GM19043 (cell line): Measurements from ENCODE around the gene ASB17.
"Not testable (repeated sequence)": the region's sequence is repeated elsewhere in the genome, so short reads cannot be mapped to it uniquely, and the experiment has no call there.

Experiments used
- ATAC-seq: cut with Tn5 transposase; IDR thresholded peaks from one replicate; pipeline ENCODE4 v1.9.1; 2021; ENCODE audit warnings: low read depth; ENCODE audit not compliant: unreplicated experiment

Gene ASB17, protein sequence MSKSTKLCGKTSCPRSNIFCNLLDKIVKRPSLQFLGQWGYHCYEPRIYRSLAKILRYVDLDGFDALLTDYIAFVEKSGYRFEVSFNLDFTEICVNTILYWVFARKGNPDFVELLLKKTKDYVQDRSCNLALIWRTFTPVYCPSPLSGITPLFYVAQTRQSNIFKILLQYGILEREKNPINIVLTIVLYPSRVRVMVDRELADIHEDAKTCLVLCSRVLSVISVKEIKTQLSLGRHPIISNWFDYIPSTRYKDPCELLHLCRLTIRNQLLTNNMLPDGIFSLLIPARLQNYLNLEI

DNA sequence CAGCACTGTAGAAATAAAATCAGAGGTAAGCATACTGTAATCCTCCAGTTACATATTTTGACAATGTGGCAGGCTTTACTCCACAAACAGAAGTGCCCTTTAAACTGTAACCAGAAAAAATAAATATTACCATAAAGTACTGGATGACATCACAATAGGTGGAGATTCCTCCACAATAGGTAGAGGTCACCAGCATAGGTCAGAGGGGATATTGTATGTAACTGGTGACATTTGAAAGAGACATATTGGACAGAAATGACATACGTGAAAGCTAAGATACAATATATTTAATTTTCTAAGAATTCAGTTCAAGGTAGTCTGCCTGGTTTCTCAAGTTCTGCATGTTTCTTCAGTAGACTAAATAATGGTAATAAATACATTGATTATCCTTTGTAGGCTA is at the start of gene ASB17:
ASB17 (minus strand) TSS at position 101 of the 400 bp plus-strand sequence. CDS start 113 bp downstream, outside the sequence.
- ATAC-seq: no peak

DNA sequence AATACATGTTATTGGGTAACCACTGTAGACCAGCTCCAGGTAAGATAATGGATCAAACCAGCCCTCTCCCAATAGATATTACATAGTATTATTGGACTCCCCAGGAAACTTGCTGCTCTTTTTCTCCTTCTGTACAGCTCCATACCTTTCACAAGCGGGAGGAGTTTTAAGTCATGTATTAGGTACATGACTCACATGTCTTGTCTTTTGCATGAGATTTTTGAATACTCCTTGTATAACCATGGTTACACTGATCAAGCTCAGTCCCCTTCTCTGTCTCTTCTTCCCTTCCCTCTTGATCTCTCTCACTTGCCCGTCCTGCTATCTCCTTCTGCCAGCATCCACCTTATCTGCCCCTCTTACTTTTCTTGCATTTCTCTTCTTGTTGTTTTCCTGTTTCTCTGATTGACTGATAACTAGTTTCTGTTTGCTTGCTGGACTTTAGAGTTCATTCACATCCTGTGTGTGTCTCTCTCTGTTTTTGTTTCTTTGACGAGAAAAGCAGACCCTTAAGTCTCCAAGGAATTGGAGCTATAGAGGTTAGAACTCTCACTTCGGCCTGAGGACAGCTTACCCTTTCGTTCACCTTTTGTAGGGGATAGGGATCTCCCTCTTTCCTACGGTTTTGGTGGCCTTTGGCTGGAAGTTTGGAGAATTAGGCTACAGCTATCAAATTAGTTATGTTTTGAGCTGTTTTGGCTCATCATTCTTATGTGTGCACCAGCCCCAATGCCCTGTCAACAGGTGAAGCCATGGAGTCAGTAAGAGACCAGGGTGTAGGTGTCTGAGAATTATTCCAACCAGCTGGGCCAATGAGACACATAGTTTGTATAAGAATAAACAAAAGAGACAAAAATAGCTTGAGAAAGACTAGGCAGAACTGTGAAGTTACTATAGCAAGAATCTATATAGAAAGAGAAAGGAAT is 49.0 kb upstream of the ASB17 start:
- peak; percentile 48 for ATAC-seq

DNA sequence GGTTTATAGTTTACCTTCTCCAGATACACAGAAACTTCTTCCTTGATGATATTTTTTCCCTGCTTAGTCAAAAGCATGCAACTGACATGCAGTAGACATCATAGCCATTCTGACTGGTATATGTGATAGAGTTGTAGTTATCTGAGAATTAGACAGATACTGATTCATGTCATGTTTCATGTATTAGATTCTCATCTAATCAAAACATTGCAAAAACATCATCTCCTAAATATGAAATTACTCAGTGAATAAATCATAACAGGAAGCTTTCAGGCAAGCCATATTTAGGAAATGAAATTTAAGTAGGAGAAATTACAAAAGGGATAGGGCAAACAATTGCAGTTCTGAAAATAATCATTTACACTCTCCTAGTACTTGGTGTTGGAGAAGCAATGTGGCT is 38.4 kb upstream of the ASB17 start:
- no peak for ATAC-seq

DNA sequence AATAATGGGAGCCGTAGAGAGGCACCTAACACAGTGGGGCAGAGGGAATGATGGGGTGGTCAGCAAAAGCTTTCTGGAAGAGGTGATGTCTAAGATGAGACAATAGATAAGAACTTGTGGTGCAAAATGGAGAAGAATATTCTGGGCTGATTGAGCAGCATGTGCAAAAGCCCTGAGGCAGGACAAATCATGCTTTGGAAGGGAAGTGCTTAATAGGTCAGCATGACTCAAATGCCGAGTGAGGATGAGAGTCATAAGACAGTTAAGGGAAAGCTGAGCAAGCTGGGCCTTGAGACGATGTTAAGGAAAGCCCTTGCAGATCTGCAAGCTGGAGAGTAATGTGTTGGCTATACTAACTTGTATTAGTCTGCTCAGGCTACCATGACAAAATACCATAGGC is 37.3 kb upstream of the ASB17 start:
- no peak for ATAC-seq

- no peak for ATAC-seq
Observed at GRCh38 chr1:75967719-75968118, 35.5 kb upstream of the ASB17 start.

- no peak for ATAC-seq
Observed at GRCh38 chr1:75964760-75965408, 32.7 kb upstream of the ASB17 start.

- not testable (repeated sequence) for ATAC-seq
Observed at GRCh38 chr1:75964110-75964759, 32.0 kb upstream of the ASB17 start.

GRCh38 chr1:75954586-75954985 is 22.4 kb upstream of the ASB17 start:
- ATAC-seq: no peak

DNA sequence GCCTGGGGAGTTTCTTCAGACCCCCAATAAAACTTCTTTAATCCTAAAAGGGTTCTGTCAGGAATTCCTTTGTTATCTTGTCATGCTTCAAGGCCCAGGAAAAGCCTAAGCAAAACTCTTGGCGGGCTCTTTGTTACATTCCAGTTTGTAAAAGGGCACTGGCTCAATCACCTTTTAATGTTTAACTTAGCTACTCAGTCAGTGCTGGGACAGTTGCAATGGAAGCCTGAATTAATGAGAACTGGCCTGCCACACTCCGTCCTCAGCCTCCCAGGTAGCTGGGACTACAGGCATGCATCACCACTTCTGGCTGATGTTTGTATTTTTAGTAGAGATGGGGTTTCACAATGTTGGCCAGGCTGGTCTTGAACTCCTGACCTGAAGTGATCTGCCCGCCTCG is 21.3 kb upstream of the ASB17 start:
- ATAC-seq: no peak

- no peak for ATAC-seq
Observed at GRCh38 chr1:75952016-75952415, 19.8 kb upstream of the ASB17 start.

GRCh38 chr1:75950176-75950575 is 18.0 kb upstream of the ASB17 start:
- no peak for ATAC-seq

- not testable (repeated sequence) for ATAC-seq
Observed at GRCh38 chr1:75943037-75943436, 10.8 kb upstream of the ASB17 start.

DNA sequence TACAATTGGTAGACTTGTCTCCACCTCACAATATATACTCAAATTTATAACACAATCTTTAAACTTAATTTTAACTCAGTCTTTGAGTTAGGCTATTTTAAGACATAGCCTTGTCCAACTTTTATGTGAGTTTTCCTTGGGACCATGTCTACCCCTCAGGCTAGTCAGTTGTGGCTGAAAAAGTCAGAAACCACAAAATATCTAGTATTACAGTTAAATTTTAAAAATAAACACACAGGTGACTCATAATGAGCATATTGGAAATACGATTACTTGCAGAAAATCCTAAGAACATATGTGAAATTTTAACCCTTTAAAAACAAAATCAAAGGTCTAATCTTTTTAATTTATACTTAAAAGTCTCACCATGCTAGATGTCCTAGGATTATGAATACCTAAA is 4.8 kb upstream of the ASB17 start:
- ATAC-seq: no peak

GRCh38 chr1:75922698-75923097 is 9.5 kb downstream of the ASB17 start:
- no peak for ATAC-seq

- ATAC-seq: no peak
Observed at GRCh38 chr1:75916834-75917233, 15.4 kb downstream of the ASB17 start.

GRCh38 chr1:75908717-75909152 is 23.5 kb downstream of the ASB17 start:
- ATAC-seq: no peak

- ATAC-seq: no peak
Observed at GRCh38 chr1:75901371-75901770, 30.8 kb downstream of the ASB17 start.

- no peak for ATAC-seq
Observed at GRCh38 chr1:75884437-75884836, 47.8 kb downstream of the ASB17 start.

DNA sequence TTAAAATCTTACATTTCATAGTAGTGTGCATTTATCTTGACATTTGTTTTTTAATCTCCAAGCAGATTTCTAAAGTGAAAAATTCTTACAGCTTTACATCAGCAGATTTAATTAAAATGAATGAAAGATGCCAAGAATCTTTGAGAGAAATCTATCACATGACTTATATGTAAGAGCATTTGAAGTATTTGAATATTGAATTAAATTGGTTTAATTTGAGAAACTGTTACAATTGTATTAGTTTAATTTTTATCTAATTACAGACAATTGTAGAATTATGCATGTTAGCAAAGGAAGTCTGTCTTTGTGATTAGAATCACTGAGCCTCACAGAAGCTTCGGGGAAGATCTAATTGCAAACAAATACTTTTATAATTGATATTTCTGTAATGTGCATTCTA is 52.2 kb downstream of the ASB17 start:
- ATAC-seq: no peak

DNA sequence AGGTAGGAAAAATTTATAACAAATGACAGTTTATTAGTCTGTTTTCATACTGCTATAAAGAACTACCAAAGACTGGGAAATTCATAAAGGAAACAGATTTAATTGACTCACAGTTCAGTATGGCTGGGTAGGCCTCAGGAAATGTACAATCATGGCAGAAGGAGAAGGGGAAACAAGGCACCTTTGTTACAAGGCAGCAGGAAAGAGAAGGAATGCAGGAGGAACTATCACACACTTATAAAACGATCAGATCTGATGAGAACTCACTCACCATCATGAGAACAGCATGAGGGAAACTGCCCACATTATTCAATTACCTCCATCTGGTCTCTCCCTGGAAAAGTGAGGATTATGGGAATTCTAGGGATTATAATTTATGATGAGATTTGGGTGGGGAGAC is 61.3 kb downstream of the ASB17 start:
- ATAC-seq: no peak
